PC-3 (cell line): Measurements from ENCODE around the gene CLEC4D. TPM values are rescaled to one million over a fixed set of nuclear protein-coding genes. Genes with fewer than 3 reads are reported as not detected.

Source experiments
- ATAC-seq: fragments of 200-7000 bp; cut with Tn5 transposase; 2 replicates; pipeline ENCODE4 v1.9.1; 2020; ENCODE audit warnings: mild to moderate bottlenecking, moderate library complexity
- BruUV-seq: library from RNA; stranded (reverse); fragments of 400-500 nt; replicated peaks from 2 replicates; lab custom pipeline; 2021; lab: Mats Ljungman, UMichigan
- CTCF ChIA-PET: fragments of 300-600 bp; sonication (Branson Sonifier 250); formaldehyde crosslinking; loops from one replicate; lab custom pipeline; 2022; ENCODE audit warnings: antibody characterized with exemption; lab: Charles Lee
- POLR2A ChIA-PET: fragments of 300-600 bp; sonication (Branson Sonifier 250); formaldehyde crosslinking; loops from one replicate; lab custom pipeline; 2022; ENCODE audit warnings: antibody characterized with exemption; ENCODE audit not compliant: unreplicated experiment; lab: Charles Lee
- DNase-seq: peaks from one replicate; pipeline ENCODE4 v3.0.0-alpha.2; 2015
- H2AFZ ChIP-seq: fragments of 300-600 bp; sonication (generic); 2 replicates; pipeline ENCODE4 v1.6.0; 2016; ENCODE audit warnings: antibody characterized with exemption, low read length
- H3F3A ChIP-seq: fragments of 300-600 bp; sonication (generic); one replicate; pipeline ENCODE4 v1.6.0; 2017; ENCODE audit warnings: antibody characterized with exemption, low read length, control low read depth, mild to moderate bottlenecking; ENCODE audit not compliant: unreplicated experiment
- H3K27ac ChIP-seq: fragments of 300-600 bp; sonication (generic); 2 replicates; pipeline ENCODE4 v1.5.1; 2016; ENCODE audit warnings: mild to moderate bottlenecking, low read length
- H3K27me3 ChIP-seq: fragments of 300-600 bp; sonication (generic); 2 replicates; pipeline ENCODE4 v1.6.1; 2016; ENCODE audit warnings: low read length, mixed read lengths
- H3K36me3 ChIP-seq: fragments of 300-600 bp; sonication (generic); 2 replicates; pipeline ENCODE4 v1.6.1; 2016; ENCODE audit warnings: low read depth, mixed run types, low read length, mixed read lengths
- H3K4me1 ChIP-seq: fragments of 300-600 bp; sonication (generic); 2 replicates; pipeline ENCODE4 v1.5.1; 2016; ENCODE audit warnings: low read length; ENCODE audit not compliant: insufficient read depth
- H3K4me2 ChIP-seq: fragments of 300-600 bp; sonication (generic); 2 replicates; pipeline ENCODE4 v1.6.0; 2016; ENCODE audit warnings: low read length
- H3K4me3 ChIP-seq: fragments of 300-600 bp; sonication (generic); 2 replicates; pipeline ENCODE4 v1.5.1; 2016; ENCODE audit warnings: mild to moderate bottlenecking, low read length, mixed read lengths
- H3K79me2 ChIP-seq: fragments of 300-600 bp; sonication (generic); 2 replicates; pipeline ENCODE4 v1.6.1; 2017; ENCODE audit warnings: low read length, mixed read lengths
- H3K9ac ChIP-seq: fragments of 300-600 bp; sonication (generic); 2 replicates; pipeline ENCODE4 v1.6.0; 2016; ENCODE audit warnings: mild to moderate bottlenecking, low read length
- H3K9me2 ChIP-seq: fragments of 300-600 bp; sonication (generic); replicated peaks from 2 replicates; pipeline ENCODE4 v1.6.1; 2016; ENCODE audit warnings: mixed run types, low read length, mixed read lengths
- H3K9me3 ChIP-seq: fragments of 300-600 bp; sonication (generic); 2 replicates; pipeline ENCODE4 v1.6.1; 2016; ENCODE audit warnings: low read length, mixed read lengths
- H4K20me1 ChIP-seq: fragments of 300-600 bp; sonication (generic); 2 replicates; pipeline ENCODE4 v1.6.1; 2016; ENCODE audit warnings: low read length, mixed read lengths
- CTCF ChIP-seq: fragments of 300-600 bp; sonication (generic); conservative IDR thresholded peaks from 2 replicates; pipeline ENCODE4 v1.5.1; 2017; ENCODE audit warnings: antibody characterized with exemption, low read depth, mild to moderate bottlenecking, low read length
- EZH2 ChIP-seq: fragments of 300-600 bp; sonication (generic); IDR thresholded peaks from one replicate; pipeline ENCODE4 v1.6.1; 2017; ENCODE audit warnings: antibody characterized with exemption, mild to moderate bottlenecking, low read length; ENCODE audit not compliant: unreplicated experiment
- EZH2phosphoT487 ChIP-seq: fragments of 300-600 bp; sonication (generic); IDR thresholded peaks from 2 replicates; pipeline ENCODE4 v1.6.1; 2018; ENCODE audit warnings: mild to moderate bottlenecking, antibody characterized with exemption, low read length, borderline replicate concordance
- intact Hi-C: fragments of 100-400 bp; cut with micrococcal nuclease; formaldehyde crosslinking; loops from 2 replicates; pipeline ENCODE4 v1.9.0; 2023
- total RNA-seq: library from RNA; depleted of rRNA; stranded (reverse); fragments of >200 nt; gene quantifications from 2 replicates; pipeline ENCODE4 v1.2.3, GENCODE V29; 2014

CLEC4D gene
- total RNA-seq, 1 experiment from 2014 or later: not detected

GRCh38 chr12:8541562-8541961 lies 28.3 kb downstream of the CLEC4D start:
- H3K79me2 ChIP-seq: no peaks in the 10 kb centered on the region
- no peaks in the 10 kb centered on the region for H3F3A ChIP-seq
- no peaks in the 10 kb centered on the region for H3K4me1 ChIP-seq
- no peak overlapping the region for H3K27ac ChIP-seq
- no peak overlapping the region for H3K9ac ChIP-seq
- POLR2A ChIA-PET: no interaction called here
- intact Hi-C loops: loop anchor here (10.0 kb wide), 1 partner anchor 503 kb away; no protein-coding TSS in a partner anchor
- H3K27me3 ChIP-seq: peaks cover 22% of the 10 kb centered on the region
- no TSS peak for BruUV-seq
- no peaks in the 10 kb centered on the region for H3K9me2 ChIP-seq
- ATAC-seq (no peak), DNase-seq (no peak)
- CTCF ChIA-PET: no interaction called here
- TF ChIP-seq EZH2 (no peak), CTCF (no peak), EZH2phosphoT487 (no peak)
- no peaks in the 10 kb centered on the region for H3K36me3 ChIP-seq
- no peaks in the 10 kb centered on the region for H3K9me3 ChIP-seq
- H4K20me1 ChIP-seq: no peaks in the 10 kb centered on the region
- no peak overlapping the region for H2AFZ ChIP-seq
- no peak overlapping the region for H3K4me2 ChIP-seq
- H3K4me3 ChIP-seq: no peak overlapping the region

- no TSS peak for BruUV-seq
- TF ChIP-seq EZH2phosphoT487 (no peak), CTCF (peak; percentile 79)
- Histone ChIP-seq H3K9me3 (no peaks in the 10 kb centered on the region), H3K9me2 (no peaks in the 10 kb centered on the region), H3K4me2 (no peak overlapping the region), H2AFZ (no peak overlapping the region), H3F3A (no peaks in the 10 kb centered on the region), H3K27me3 (peaks cover 20% of the 10 kb centered on the region; the same call in 1 of the 2 replicates), H3K36me3 (no peaks in the 10 kb centered on the region), H3K4me1 (no peaks in the 10 kb centered on the region), H3K4me3 (no peak overlapping the region), H3K79me2 (no peaks in the 10 kb centered on the region), H3K27ac (no peak overlapping the region), H3K9ac (no peak overlapping the region), H4K20me1 (no peaks in the 10 kb centered on the region)
- CTCF ChIA-PET: interaction anchor here (0.6 to 1.0 kb wide), 6 partner anchors 12 to 508 kb away, joined by 3 to 7 read pairs (median 3); no protein-coding TSS in a partner anchor
- intact Hi-C loops: loop anchor here (1.0 to 10.0 kb wide), 2 partner anchors 65 to 501 kb away; no protein-coding TSS in a partner anchor
- ATAC-seq (peak; percentile 51), DNase-seq (peak; percentile 73)
- POLR2A ChIA-PET: no interaction called here
Measured at GRCh38 chr12:8544295-8544694, 31.0 kb downstream of the CLEC4D start.

GRCh38 chr12:8546591-8546990 lies 33.3 kb downstream of the CLEC4D start:
- no peaks in the 10 kb centered on the region for H4K20me1 ChIP-seq
- BruUV-seq: no TSS peak
- CTCF ChIA-PET: no interaction called here
- no peaks in the 10 kb centered on the region for H3K36me3 ChIP-seq
- no peak for TF ChIP-seq EZH2phosphoT487
- no peak for TF ChIP-seq CTCF
- no peak for TF ChIP-seq EZH2
- no peak overlapping the region for H3K9ac ChIP-seq
- H3K27me3 ChIP-seq: peaks cover 7% of the 10 kb centered on the region; the same call in 1 of the 2 replicates
- no peaks in the 10 kb centered on the region for H3K4me1 ChIP-seq
- H2AFZ ChIP-seq: no peak overlapping the region
- POLR2A ChIA-PET: no interaction called here
- H3F3A ChIP-seq: no peaks in the 10 kb centered on the region
- H3K9me2 ChIP-seq: no peaks in the 10 kb centered on the region
- H3K4me3 ChIP-seq: no peak overlapping the region
- no peak overlapping the region for H3K27ac ChIP-seq
- no peak for DNase-seq
- intact Hi-C loops: loop anchor here (10.0 kb wide), 1 partner anchor 498 kb away; no protein-coding TSS in a partner anchor
- no peaks in the 10 kb centered on the region for H3K9me3 ChIP-seq
- no peak overlapping the region for H3K4me2 ChIP-seq
- H3K79me2 ChIP-seq: no peaks in the 10 kb centered on the region
- no peak for ATAC-seq
